Kasumi-1 (cell line): Measurements from ENCODE around the gene DECR2.
"Not testable (repeated sequence)": the region's sequence is repeated elsewhere in the genome, so short reads cannot be mapped to it uniquely, and the experiment has no call there.

Experiments
- DNase-seq, 2 experiments: peaks; one replicate each; lab custom pipeline; 2025; lab: John Stamatoyannopoulos, UW

DECR2 gene

DNA sequence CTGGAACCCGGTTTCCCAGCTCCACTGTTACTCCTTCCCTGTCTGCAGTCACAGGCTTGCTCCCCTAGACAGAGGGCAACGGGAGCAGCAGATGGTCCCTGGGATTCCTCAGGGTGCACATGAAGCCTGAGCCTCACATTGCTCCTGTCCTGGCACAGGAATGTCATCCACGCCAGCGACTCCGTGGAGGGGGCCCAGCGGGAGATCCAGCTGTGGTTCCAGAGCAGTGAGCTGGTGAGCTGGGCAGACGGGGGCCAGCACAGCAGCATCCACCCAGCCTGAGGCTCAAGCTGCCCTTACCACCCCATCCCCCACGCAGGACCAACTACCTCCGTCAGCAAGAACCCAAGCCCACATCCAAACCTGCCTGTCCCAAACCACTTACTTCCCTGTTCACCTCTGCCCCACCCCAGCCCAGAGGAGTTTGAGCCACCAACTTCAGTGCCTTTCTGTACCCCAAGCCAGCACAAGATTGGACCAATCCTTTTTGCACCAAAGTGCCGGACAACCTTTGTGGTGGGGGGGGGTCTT, 1.6 kb upstream of the DECR2 start:
- no peak for DNase-seq

DNA sequence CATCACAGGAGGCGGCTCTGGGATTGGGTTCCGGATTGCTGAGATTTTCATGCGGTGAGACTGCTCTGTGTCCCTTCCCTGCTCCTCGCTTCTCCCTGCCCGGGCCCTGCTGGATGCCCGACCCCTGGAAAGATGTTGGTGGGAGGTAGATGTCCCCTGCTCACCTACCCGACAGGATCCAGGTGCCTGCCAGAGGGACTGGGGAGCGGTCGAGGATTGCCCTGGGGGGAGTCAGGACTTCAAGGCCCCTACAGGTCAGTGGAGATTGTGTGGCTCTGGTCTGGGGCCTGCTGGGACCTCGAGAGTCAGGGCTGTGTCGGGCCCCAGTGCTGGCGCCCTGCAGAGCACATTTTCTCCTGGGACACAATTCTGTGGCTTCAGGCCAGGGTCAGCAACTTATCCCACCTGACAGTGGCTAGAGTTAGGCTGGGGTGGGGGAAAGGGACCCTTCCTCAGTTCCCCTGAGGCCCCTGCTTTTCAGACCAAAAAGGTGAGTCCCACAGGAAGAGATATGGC, 3.3 kb downstream of the DECR2 start:
- no peak for DNase-seq

DNA sequence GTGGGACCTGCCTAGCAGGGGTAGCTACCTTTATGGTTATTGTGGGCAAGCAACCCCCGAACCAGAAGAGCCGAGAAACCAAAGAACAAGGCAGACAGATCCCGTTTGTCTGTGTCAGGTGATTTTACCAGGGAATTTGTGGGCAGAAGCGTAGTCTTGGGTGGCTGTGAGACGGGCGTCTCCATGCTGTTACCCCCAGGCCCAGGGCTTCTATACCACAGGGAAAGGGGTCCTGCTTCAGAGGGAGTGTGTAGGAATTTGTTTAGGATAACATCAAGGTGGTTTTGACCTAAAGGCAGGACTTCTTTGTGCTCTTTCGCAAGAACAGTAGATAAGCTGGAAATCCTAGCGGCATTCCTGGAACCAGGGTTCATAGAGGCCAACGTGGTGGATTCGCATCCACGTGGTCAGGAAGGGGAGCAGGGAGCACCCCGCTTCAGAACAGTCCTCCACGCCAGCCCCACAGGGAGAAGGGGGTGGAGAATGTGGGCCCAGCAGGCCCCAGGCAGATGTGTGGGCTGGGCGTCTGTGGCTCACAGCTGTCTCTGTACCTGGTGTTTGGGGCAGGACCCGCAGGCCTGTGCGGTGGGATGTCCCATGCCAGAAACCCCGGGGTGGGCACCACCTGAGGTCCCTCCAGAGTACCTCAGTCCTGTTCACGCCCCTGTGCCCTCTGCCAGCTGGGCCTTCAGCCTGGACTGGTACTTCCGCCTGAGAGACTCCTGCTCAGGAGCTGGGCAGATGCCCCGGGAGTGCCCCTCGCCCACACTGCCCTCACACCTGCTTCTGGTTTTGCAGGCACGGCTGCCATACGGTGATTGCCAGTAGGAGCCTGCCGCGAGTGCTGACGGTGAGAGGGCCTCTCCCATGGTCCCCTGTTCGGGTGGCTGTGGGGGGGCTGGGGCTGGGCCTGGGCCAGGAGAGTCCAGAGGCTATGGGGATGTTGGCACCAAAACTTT, 4.1 kb downstream of the DECR2 start:
- no peak for DNase-seq

DNA sequence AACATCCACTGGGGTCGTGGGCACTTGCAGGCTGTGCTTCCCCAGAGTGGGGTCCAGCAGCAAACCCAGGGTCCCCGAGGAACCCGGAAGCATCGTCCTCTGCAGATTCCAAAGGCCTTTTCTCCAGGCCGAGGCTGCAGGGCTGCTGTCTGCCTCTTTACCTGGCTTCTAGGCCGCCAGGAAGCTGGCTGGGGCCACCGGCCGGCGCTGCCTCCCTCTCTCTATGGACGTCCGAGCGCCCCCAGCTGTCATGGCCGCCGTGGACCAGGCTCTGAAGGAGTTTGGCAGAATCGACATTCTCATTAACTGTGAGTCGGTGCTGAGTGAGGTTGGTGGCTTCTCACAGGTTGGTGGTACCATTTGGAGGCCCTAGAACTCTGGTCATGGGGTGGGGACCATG, 5.6 kb downstream of the DECR2 start:
- DNase-seq, result no peak

DNA sequence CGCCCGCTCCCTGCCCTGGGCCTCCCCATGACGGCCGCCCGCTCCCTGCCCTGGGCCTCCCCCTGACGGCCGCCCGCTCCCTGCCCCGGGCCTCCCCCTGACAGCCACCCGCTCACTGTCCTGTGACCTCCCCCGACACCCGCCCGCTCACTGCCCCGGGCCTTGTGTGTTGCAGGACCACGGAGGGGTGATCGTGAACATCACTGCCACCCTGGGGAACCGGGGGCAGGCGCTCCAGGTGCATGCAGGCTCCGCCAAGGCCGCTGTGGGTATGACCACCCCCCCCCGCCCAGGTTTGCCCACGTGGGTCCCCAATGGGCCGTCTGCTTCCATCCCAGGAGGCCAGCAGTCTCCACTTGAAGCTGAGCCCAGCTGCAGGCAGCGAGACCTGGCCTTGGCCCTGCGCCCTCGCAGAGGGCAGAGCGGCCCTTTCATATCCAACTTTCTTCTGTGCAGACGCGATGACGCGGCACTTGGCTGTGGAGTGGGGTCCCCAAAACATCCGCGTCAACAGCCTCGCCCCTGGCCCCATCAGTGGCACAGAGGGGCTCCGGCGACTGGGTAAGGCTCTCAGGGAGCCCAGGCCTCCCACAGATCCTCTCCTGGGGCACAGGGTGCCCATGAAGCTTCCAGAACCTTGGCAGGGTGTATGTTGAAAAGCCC, 9.0 kb downstream of the DECR2 start:
- no peak for DNase-seq

DNA sequence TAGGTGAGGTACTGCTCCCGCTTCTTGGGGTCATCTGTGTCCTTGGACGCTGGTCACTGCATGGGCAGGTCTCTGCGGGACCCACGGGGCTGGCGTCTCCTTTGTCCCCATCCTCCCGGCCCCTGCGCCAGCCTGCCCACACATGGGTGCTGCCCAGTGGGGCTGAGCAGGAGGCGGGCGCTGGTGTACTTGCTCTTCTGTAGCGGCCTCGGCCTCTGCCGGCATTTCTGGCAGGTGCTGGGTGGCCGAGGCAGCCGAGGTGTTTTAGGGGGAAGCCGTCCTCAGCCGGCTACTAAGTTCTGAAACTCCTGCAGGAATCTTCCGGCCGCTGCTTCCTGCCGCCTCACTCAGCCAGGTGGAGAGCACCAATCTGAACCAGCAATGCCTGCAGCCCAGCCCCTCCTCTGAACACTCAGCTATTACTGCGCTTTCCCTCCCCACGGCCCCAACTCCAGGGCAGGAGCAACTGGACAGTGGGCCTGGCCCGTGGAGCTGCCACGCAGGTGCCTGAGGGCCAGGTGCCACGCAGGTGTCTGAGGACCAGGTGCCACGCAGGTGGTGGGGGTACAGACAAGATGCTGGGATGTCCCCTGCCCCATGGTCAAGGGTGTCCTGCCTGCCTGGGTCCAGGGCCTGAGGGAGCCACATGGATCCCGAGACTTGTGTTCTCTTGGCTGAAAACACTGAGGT, 10.0 kb downstream of the DECR2 start:
- no peak for DNase-seq

DNA sequence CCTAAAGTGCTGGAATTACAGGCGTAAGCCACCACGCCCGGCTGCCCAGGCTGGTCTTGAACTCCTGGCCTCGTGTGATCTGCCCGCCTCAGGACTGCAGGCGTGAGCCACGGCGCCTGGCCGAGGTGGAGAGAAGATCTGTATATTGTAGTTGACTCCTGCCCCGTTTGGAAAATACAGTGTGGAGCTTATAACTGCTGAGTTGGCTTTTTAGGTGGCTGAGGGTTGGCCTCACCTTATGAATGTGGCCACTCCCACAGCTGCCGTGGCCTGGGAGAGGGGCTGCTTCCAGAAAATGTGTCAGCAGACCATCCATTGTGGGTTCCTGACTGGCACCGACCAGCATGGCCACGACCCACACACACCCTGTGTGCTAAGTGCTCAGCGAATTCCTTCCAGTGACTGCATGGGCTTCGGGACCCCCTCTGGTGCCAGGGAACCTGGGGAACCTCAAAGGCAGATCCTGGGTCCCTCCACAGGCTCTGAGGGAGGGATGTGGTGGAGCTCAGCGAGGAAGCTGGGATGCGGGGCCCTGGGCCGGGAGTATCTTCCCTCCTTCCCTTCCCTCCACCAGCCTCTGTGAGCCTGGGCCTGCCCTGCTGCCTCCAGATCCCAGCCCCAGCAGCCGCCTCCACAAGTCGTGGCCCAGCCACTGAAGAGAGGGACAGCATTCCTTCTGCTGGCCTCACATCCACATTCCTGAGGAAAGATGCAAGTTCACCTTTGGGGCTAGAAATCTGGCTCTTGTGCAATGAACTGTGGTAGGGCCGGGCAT, 12.9 kb downstream of the DECR2 start:
- DNase-seq, result no peak

DNA sequence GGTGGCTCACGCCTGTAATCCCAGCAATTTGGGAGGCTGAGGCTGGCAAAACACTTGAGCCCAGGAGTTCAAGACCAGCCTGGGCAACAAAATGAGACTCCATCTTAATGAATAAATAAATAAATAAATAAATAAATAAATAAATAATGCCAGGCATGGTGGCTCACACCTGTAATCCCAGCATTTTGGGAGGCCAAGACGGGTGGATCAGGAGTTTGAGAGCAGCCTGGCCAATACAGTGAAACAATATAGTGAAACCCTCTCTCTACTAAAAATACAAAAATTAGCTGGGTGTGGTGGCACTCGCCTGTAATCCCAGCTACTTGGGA, 13.4 kb downstream of the DECR2 start:
- not testable (repeated sequence) for DNase-seq

DNA sequence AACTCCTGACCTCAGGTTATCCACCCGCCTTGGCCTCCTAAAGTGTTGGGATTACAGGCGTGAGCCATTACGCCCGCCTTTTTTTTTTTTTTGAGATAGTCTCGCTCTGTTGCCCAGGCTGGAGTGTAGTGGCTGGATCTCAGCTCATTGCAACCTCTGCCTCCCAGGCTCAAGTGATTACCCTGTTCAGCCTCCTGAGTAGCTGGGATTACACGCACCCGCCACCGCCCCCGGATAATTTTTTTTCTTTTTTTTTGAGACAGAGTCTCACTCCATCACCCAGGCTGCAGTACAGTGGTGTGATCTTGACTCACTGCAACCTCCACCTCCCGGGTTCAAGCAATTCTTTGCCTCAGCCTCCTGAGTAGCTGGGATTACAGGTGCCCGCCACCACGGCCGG, 20.5 kb downstream of the DECR2 start:
- DNase-seq, result not testable (repeated sequence)

DNA sequence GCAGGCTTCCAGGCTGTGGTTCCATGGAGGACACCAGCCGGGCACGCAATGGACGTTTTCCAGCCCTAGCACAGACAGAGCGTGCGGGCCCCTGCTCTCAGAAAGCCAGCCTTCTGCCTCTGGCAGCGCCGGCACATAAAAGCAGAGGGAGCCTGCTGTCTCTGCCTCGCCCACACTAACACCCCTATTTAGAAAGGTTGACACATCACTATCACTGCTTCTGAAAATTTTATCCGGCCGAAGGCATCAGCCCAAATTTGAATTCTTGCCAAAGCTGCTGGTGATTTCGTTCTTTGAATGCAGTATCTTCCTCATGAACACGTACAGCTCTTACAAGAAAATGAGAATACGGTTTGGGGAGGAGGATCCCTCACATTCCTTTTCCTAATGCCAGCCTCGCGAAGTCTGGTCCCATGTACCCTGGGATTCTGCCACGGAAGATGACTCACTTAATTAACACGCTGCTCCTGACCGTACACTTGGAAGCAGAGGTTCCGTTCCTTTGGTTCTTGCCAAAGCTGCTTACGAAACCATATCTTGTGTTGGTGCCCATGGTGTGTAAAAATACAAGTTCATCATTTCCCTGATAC, 22.4 kb downstream of the DECR2 start:
- peak in 1 of 2 experiments; percentile 2 for DNase-seq

DNA sequence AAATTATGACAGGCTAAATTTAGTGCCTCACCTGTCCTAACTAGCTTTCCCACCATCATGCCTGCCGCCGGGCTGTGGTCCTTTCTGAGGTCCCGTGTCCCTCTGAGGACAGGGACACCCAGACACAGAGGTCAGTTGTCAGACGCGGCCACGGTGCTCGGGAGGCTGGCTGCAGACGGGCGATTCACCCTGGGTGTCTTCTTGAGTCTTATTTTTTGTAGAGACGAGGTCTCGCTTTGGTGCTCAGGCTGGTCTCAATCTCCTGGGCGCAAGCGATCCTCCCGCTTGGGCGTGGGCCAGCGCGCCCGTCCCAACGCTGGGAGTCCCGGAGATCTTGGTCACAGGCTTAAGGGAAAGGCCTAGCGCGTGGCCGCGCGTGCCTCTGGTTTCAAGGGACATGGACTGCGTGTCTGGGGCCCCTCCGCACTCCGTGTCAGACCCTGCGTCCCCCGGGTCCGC, 23.0 kb downstream of the DECR2 start:
- DNase-seq, result no peak

DNA sequence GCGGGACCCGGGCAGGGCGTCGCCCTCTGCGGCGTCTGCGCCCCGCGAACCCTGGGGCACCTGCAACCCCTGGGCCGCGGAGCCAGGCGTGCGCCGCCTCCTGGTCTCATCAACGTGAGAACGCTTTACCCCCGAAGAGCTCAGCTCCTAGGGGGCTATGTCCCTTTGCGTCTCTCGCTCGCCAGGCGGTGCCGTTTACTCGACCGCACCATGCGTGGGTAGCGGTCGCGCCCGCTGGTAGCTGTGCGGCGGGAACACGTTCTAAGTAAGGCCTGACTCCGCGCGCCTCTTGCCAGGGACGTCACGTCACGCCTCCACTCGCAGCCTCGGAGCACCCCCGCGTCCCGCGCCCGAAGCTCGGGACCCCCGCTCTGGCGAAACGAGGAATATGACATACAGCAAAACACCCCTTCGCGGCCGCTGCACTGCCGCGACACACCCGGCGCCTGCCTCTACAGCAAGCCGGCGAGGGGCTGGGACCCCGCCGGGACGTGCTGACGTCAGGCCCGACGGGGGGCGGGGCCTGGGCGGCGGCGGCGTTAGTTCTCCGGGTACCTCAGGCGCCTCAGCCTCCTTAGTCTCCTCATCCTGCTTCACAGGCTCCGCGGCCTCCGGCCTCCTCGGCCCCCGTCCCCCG, 23.5 kb downstream of the DECR2 start, which contains the start of gene RAB11FIP3:
RAB11FIP3 (plus strand) TSS at position 568 of the 637 bp plus-strand sequence. CDS start 358 bp downstream, outside the sequence.
- peak; percentile 40 to 42 for DNase-seq

DNA sequence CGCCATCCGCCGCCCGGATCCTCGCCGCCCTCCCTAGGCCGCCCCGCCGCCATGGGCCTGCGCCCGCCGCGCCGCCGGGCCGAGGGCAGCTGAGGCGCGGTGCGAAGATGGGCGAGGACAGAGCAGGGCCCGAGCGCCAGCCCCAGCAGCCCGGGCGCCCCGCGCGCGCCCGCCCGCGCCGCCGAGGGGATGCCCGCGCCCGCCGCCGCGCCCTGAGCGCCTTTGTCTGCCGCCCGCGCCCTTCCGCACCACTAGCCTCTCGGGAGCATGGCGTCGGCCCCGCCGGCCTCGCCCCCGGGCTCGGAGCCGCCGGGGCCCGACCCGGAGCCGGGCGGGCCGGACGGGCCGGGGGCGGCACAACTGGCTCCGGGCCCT, 24.0 kb downstream of the DECR2 start:
- no peak for DNase-seq

DNA sequence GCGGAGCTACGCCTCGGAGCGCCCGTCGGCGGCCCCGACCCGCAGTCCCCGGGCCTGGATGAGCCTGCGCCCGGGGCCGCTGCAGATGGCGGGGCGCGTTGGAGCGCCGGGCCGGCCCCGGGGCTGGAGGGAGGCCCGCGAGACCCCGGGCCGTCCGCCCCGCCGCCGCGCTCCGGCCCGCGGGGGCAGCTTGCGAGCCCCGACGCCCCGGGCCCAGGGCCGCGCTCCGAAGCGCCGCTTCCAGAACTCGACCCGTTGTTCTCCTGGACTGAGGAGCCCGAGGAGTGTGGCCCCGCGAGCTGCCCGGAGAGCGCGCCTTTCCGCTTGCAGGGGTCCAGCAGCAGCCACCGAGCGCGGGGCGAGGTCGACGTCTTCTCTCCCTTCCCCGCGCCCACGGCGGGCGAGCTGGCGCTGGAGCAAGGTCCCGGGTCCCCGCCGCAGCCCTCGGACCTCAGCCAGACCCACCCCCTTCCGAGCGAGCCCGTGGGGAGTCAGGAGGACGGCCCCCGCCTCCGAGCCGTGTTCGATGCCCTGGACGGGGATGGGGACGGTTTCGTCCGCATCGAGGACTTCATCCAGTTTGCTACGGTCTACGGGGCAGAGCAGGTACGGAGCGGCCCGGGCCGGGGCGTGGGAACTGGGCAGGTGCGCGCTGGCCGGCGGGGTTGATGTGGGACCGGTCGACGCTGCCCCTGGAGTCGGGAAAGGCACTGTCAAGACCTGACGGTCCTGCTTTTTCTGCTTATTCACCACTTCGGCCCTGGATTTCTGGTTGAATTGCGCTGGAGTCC, 24.6 kb downstream of the DECR2 start:
- no peak for DNase-seq

DNA sequence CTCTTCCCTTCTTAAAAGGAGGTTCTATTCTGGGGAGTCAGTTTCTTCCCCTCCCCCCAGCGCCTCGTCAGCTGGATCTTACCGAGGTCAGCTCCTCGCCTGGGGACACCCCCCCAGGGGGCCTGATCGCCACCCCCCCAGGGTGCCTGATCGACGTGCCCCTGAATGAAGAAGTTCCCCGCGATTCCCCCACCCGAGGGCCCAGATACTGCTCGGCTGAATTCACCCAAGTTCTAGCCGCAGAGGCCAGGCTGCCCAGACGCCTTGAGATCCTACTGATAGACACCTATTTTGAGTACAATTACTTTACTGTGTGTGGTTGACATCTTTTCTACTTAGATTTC, 25.2 kb downstream of the DECR2 start:
- DNase-seq, result no peak

DNA sequence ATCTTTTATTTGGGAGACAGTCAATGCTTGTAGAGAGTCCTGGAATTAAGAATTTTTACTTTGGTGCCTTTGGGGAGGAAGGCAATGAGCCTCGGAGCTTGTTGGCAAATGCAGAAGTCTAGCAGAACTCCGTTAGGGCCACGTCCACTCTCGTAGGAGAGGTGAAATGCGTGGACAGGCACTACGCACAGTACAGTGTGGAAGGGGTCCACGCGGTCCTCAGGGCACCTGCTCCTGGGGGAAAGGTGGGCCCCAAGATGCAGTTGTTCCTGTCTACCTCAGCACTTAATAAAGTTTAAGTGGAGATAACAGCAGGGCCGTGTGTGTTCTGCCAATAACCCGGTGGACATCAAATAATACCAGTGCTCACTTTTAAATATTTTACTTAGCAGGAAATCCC, 25.6 kb downstream of the DECR2 start:
- DNase-seq, result no peak

DNA sequence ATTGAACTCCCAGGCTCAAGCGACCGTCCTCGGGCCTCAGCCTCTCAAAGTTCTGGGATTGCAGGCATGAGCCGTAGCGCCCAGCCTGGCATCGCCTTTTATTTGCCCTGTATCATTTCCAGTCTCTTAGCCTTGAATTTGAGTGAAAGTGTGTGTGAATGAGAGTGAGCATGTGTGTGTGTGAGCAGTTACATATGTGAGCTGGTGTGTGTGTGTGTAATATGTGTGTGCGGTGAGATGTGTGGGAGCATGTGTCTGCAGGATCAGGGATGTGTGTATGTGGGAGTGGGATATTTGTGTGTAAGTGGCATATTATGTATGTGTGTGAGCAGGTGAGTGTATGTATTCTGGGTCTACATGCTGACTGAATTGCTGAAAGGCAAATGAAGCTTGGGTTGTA, 29.2 kb downstream of the DECR2 start:
- no peak for DNase-seq

DNA sequence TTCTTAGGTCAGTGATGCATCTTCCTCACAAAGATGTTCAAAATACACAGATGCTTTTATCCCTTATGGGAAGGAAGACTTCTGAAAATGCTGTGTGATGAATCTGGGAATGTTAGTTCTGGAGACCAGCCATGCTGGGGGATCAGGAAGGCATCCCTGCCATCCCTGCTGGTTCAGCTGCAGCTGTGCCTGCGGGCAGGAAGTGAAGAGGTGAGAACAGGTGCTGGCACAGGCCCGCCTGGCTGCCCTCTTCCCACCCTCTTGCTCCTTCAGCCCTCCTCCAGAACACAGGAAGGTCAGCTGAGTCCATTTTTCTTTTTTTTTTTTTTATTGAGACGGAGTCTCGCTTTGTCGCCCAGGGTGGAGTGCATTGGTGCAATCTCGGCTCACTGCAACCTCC, 38.9 kb downstream of the DECR2 start:
- no peak for DNase-seq

DNA sequence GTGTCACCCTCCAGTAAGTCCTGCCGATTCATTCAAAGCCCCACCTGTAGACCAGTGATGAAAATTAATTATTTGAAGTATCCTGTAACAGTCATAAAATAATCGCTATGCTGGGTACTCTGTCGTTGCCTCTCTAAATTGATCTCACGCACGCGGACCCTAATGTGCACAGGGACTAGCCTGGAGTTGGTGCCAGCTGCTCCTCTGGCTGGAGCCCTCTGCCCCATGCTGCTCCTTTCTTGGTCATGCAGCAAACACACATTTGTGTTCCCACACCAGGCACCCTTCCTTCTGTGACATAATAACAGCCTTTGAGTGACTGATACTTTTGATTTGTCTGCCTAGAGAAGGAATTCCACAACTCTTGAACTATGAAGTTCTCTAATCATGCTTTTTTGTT, 39.8 kb downstream of the DECR2 start:
- no peak for DNase-seq

DNA sequence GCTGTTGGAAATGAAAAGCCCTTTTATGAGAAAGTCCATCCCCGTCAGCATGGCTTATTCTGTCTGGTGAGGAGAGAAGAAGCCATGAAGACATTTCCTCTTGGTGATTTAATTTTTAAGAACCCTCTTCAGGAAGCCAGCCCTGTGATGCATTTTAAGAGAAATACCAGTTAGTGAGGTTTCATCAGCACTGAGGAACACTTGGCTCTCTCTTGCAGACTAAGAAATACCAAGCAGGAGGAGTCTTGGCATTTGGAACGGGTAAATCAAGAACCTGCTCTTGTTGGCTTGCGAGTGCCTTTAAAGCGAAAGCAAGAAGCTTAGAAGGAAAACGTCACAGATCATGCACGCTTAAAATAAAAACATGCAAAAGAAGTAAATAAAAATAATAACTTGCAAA, 41.3 kb downstream of the DECR2 start:
- DNase-seq, result no peak
